A549 treated with RU486 at 1 μM for 4 hours (cell line): ENCODE results near the gene HLA-DRB1. TPM values are rescaled to one million over a fixed set of nuclear protein-coding genes. Genes with fewer than 3 reads are reported as not detected.

Experiments used
- total RNA-seq: library from RNA; stranded (reverse); fragments of 200-300 nt; extraction: Qiagen RNA extraction; gene quantifications from 5 replicates; pipeline ENCODE4 v1.2.3, GENCODE V29; 2022; ENCODE audit warnings: low read depth

The HLA-DRB1 gene
- total RNA-seq: not detected in 5 replicates

DNA sequence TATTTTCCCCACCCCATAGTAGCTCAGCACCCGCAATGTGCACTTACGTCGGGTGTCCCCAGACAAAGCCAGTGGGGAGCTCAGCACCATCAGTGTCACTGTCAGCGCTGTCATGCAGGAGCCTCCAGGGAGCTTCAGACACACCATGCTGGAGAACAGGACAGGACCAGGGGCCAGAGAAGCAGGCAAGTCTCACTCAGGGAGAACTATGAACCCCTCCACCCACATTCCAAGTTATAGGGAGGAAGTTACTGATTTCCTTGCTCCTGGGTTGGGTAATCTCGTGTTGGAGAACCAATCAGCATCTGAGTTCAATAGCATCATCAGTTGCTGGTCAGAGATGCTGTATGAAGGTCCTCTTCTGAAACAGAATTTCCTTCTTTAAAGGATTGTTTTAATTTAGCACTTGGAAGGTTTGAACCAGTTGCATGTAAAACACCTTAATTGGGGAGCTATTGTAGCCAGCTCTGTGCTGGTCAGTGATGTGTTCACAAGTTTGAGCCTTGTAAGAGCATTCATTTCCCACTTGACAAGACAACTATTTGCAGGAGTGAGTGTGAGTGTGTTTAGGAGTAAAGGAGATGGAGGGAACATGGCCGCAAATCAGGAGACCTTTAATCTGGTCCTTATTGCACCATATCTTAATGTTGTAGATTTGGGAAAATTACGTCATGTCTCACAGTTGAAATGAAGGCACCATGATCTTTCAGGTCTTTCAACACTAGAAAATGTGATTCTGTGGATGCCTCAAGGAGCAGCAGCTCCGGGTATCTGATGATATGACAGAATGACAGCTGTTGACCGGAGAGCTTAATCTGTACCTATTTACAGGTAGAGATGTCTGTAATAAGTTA, at the start of gene HLA-DRB1:
TSS of gene HLA-DRB1 (minus strand) at position 253 of the 854 bp plus-strand sequence. CDS start at position 147, 106 bp downstream.

DNA sequence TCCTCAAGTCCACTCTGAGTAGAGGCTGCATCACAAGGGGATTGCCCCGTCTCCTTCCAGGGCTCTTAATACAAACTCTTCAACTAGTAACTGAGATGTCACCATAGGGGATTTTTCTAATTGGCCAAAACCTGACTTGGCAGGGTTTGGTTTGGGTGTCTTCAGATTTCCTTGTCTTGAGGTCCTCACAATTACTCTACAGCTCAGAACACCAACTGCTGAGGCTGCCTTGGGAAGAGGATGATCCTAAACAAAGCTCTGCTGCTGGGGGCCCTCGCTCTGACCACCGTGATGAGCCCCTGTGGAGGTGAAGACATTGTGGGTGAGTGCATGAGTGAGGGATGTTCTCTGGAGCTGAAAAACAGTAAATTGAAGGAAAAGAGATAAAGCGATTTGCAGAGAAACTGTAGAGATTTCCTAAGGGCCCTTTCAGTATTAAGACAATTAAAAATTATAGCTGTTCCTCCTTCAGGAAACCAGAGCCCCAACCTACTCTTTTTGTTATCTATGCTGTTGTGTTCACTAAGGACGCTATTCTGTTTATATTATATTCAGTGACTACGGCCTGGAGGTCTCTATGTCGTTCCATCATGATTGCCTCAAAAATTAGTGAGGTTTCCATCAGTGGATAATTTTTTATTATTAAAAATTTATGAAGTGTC, 47.7 kb upstream of the HLA-DRB1 start, which contains the start of gene HLA-DQA1:
TSS of gene HLA-DQA1 (plus strand) at position 188 of the 662 bp plus-strand sequence. CDS start at position 241, 53 bp downstream.

DNA sequence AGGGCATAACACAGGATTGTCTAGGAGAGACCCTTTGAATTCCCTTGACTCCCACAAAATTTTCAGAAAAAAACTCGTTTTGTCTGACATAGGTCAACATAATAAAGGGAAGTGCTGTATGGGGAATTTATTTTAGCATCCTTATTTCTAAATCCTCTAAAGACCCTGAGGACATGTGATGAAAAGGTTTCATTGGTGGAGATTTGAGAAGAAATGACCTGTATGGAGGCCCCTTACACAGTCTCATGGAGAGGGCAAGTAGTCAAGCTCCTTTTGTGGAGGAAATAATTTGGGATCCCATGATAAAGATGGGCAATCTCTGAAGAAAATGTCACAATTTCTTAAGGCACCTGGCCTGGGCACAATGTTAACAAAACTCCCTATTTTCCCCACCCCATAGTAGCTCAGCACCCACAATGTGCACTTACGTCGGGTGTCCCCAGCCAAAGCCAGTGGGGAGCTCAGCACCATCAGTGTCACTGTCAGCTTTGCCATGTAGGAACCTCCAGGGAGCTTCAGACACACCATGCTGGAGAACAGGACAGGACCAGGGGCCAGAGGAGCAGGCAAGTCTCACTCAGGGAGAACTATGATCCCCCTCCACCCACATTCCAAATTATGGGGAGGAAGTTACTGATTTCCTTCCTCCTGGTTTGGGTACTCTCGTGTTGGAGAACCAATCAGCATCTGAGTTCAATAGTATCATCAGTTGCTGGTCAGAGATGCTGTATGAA, 59.8 kb downstream of the HLA-DRB1 start, which contains the start of gene HLA-DRB5:
TSS of gene HLA-DRB5 (minus strand) at position 591 of the 734 bp plus-strand sequence. CDS start at position 528, 63 bp downstream.

Other genes starting within 250 kb of the HLA-DRB1 start
- not detected in 5 replicates for gene TSBP1, start 217.9 kb downstream of the HLA-DRB1 start, total RNA-seq
- not detected in 5 replicates for gene BTNL2, start 182.7 kb downstream of the HLA-DRB1 start, total RNA-seq
- gene HLA-DRA, start 150.0 kb downstream of the HLA-DRB1 start, total RNA-seq: not detected in 5 replicates
- gene HLA-DRB5, start 59.6 kb downstream of the HLA-DRB1 start, total RNA-seq: not detected in 5 replicates
- not detected in 5 replicates for gene HLA-DQA1, start 47.6 kb upstream of the HLA-DRB1 start, total RNA-seq
- not detected in 5 replicates for gene HLA-DQB1, start 76.8 kb upstream of the HLA-DRB1 start, total RNA-seq
- not detected in 5 replicates for gene HLA-DQA2, start 151.5 kb upstream of the HLA-DRB1 start, total RNA-seq
- gene HLA-DQB2, start 173.7 kb upstream of the HLA-DRB1 start, total RNA-seq: not detected in 5 replicates
- 0.13 to 0.21 TPM (median 0.13 TPM) in 3 of 5 replicates, not detected in the others for gene HLA-DOB, start 227.2 kb upstream of the HLA-DRB1 start, total RNA-seq
- gene TAP2, start 248.9 kb upstream of the HLA-DRB1 start, total RNA-seq: 17.3 to 20.6 TPM (median 18.7 TPM) in 5 replicates